Karpas-422 (cell line): ENCODE data around the gene FBLN1. TPM values are rescaled to one million over a fixed set of nuclear protein-coding genes. Genes with fewer than 3 reads are reported as not detected.

Experiments
- DNase-seq: peaks from one replicate; pipeline ENCODE4 v3.0.0-alpha.2; 2015
- H2AFZ ChIP-seq: fragments of 200-600 bp; sonication (generic); 2 replicates; pipeline ENCODE4 v1.6.1; 2014; ENCODE audit warnings: antibody characterized with exemption, low read length, mixed read lengths
- H3K27ac ChIP-seq: fragments of 200-600 bp; sonication (generic); 2 replicates; pipeline ENCODE4 v1.5.1; 2014; ENCODE audit warnings: mild to moderate bottlenecking, low read length, moderate library complexity
- H3K27me3 ChIP-seq: fragments of 200-600 bp; sonication (generic); 2 replicates; pipeline ENCODE4 v1.6.1; 2014; ENCODE audit warnings: low read length, mixed read lengths
- H3K36me3 ChIP-seq: fragments of 200-600 bp; sonication (generic); 2 replicates; pipeline ENCODE4 v1.6.1; 2014; ENCODE audit warnings: low read length, mixed read lengths; ENCODE audit not compliant: insufficient read depth
- H3K4me1 ChIP-seq: fragments of 200-600 bp; sonication (generic); 2 replicates; pipeline ENCODE4 v1.6.1; 2014; ENCODE audit warnings: mild to moderate bottlenecking, low read length, mixed read lengths
- H3K4me2 ChIP-seq: fragments of 200-600 bp; sonication (generic); 2 replicates; pipeline ENCODE4 v1.6.1; 2014; ENCODE audit warnings: low read length, low read depth, mild to moderate bottlenecking; ENCODE audit not compliant: poor library complexity, severe bottlenecking
- H3K4me3 ChIP-seq: fragments of 200-600 bp; sonication (generic); 2 replicates; pipeline ENCODE4 v1.5.1; 2014; ENCODE audit warnings: mild to moderate bottlenecking, antibody characterized with exemption, low read length, mixed read lengths
- H3K79me2 ChIP-seq: fragments of 200-600 bp; sonication (generic); 2 replicates; pipeline ENCODE4 v1.6.1; 2014; ENCODE audit warnings: mild to moderate bottlenecking, low read length, mixed read lengths
- H3K9ac ChIP-seq: fragments of 200-600 bp; sonication (generic); 2 replicates; pipeline ENCODE4 v1.6.0; 2014; ENCODE audit warnings: low read length
- H3K9me2 ChIP-seq: fragments of 200-600 bp; sonication (generic), shearing (Covaris generic); replicated peaks from 2 replicates; pipeline ENCODE4 v1.6.0; 2014; ENCODE audit warnings: mild to moderate bottlenecking, low read length, moderate library complexity; ENCODE audit not compliant: insufficient read depth
- H3K9me3 ChIP-seq: fragments of 300-700, 200-600 bp; sonication (generic); 2 replicates; pipeline ENCODE4 v1.6.1; 2014; ENCODE audit warnings: low read length, mixed read lengths
- H4K20me1 ChIP-seq: fragments of 200-600 bp; sonication (generic); 2 replicates; pipeline ENCODE4 v1.6.1; 2014; ENCODE audit warnings: mild to moderate bottlenecking, antibody characterized with exemption, low read length, low read depth; ENCODE audit not compliant: insufficient read depth
- total RNA-seq: library from RNA; depleted of rRNA; stranded (reverse); fragments of >200 nt; shearing (Covaris generic); gene quantifications from 2 replicates; pipeline ENCODE4 v1.2.3, GENCODE V29; 2014; ENCODE audit warnings: low replicate concordance

FBLN1 gene
- total RNA-seq, 1 experiment from 2014 or later: not detected

- no peaks in the 10 kb centered on the region for H4K20me1 ChIP-seq
- H3K36me3 ChIP-seq: no peaks in the 10 kb centered on the region
- H3K4me3 ChIP-seq: no peak overlapping the region
- no peaks in the 10 kb centered on the region for H3K9me3 ChIP-seq
- H3K4me2 ChIP-seq: no peak overlapping the region
- no peak overlapping the region for H2AFZ ChIP-seq
- no peak overlapping the region for H3K27ac ChIP-seq
- no peaks in the 10 kb centered on the region for H3K79me2 ChIP-seq
- H3K9ac ChIP-seq: no peak overlapping the region
- no peak for DNase-seq
- no peaks in the 10 kb centered on the region for H3K4me1 ChIP-seq
- H3K27me3 ChIP-seq: no peaks in the 10 kb centered on the region
- H3K9me2 ChIP-seq: no peaks in the 10 kb centered on the region
Observed at GRCh38 chr22:45503816-45504372, 1.2 kb downstream of the FBLN1 start.

GRCh38 chr22:45504373-45505341 lies 2.0 kb downstream of the FBLN1 start:
- no peak for DNase-seq
- Histone ChIP-seq H3K4me2 (no peak overlapping the region), H2AFZ (no peak overlapping the region)

GRCh38 chr22:45505991-45506747 lies 3.5 kb downstream of the FBLN1 start:
- Histone ChIP-seq H3K4me1 (no peaks in the 10 kb centered on the region), H3K27ac (no peak overlapping the region), H3K9me2 (no peaks in the 10 kb centered on the region), H3K79me2 (no peaks in the 10 kb centered on the region), H3K4me2 (no peak overlapping the region), H3K4me3 (no peak overlapping the region), H3K9ac (no peak overlapping the region), H3K36me3 (no peaks in the 10 kb centered on the region), H4K20me1 (no peaks in the 10 kb centered on the region), H3K27me3 (no peaks in the 10 kb centered on the region), H3K9me3 (no peaks in the 10 kb centered on the region), H2AFZ (no peak overlapping the region)
- no peak for DNase-seq

More at GRCh38 chr22:45504373-45505341, 2.0 kb downstream of the FBLN1 start:
- Histone ChIP-seq H3K4me1 (no peaks in the 10 kb centered on the region), H3K27ac (no peak overlapping the region), H3K9ac (no peak overlapping the region), H3K79me2 (no peaks in the 10 kb centered on the region), H3K36me3 (no peaks in the 10 kb centered on the region), H4K20me1 (no peaks in the 10 kb centered on the region), H3K4me3 (no peak overlapping the region), H3K9me3 (no peaks in the 10 kb centered on the region), H3K9me2 (no peaks in the 10 kb centered on the region), H3K27me3 (no peaks in the 10 kb centered on the region)

GRCh38 chr22:45506816-45507360 lies 4.2 kb downstream of the FBLN1 start:
- Histone ChIP-seq H3K9me2 (no peaks in the 10 kb centered on the region), H3K4me2 (no peak overlapping the region), H3K9ac (no peak overlapping the region), H2AFZ (no peak overlapping the region), H3K4me3 (no peak overlapping the region), H4K20me1 (no peaks in the 10 kb centered on the region), H3K27me3 (no peaks in the 10 kb centered on the region), H3K27ac (no peak overlapping the region), H3K9me3 (no peaks in the 10 kb centered on the region), H3K36me3 (no peaks in the 10 kb centered on the region), H3K79me2 (no peaks in the 10 kb centered on the region), H3K4me1 (no peaks in the 10 kb centered on the region)
- DNase-seq: no peak

GRCh38 chr22:45507798-45508197 lies 5.1 kb downstream of the FBLN1 start:
- Histone ChIP-seq H3K4me1 (no peaks in the 10 kb centered on the region), H2AFZ (no peak overlapping the region), H3K4me3 (no peak overlapping the region), H3K36me3 (no peaks in the 10 kb centered on the region), H3K9me2 (no peaks in the 10 kb centered on the region), H4K20me1 (no peaks in the 10 kb centered on the region), H3K9me3 (no peaks in the 10 kb centered on the region), H3K27me3 (no peaks in the 10 kb centered on the region), H3K4me2 (no peak overlapping the region), H3K27ac (no peak overlapping the region), H3K79me2 (no peaks in the 10 kb centered on the region), H3K9ac (no peak overlapping the region)
- no peak for DNase-seq

GRCh38 chr22:45508814-45509213 lies 6.1 kb downstream of the FBLN1 start:
- no peaks in the 10 kb centered on the region for H3K36me3 ChIP-seq
- H3K27ac ChIP-seq: no peak overlapping the region
- no peaks in the 10 kb centered on the region for H4K20me1 ChIP-seq
- H3K9me3 ChIP-seq: no peaks in the 10 kb centered on the region
- no peak overlapping the region for H2AFZ ChIP-seq
- no peak overlapping the region for H3K9ac ChIP-seq
- no peaks in the 10 kb centered on the region for H3K27me3 ChIP-seq
- DNase-seq: no peak
- no peak overlapping the region for H3K4me3 ChIP-seq
- no peaks in the 10 kb centered on the region for H3K79me2 ChIP-seq
- no peaks in the 10 kb centered on the region for H3K4me1 ChIP-seq
- no peak overlapping the region for H3K4me2 ChIP-seq
- no peaks in the 10 kb centered on the region for H3K9me2 ChIP-seq

- Histone ChIP-seq H3K4me1 (no peaks in the 10 kb centered on the region), H3K4me2 (no peak overlapping the region), H3K9me2 (no peaks in the 10 kb centered on the region), H3K27ac (no peak overlapping the region), H3K79me2 (no peaks in the 10 kb centered on the region), H3K4me3 (no peak overlapping the region), H2AFZ (no peak overlapping the region), H4K20me1 (no peaks in the 10 kb centered on the region), H3K27me3 (no peaks in the 10 kb centered on the region), H3K9me3 (no peaks in the 10 kb centered on the region), H3K36me3 (no peaks in the 10 kb centered on the region), H3K9ac (no peak overlapping the region)
- no peak for DNase-seq
Observed at GRCh38 chr22:45510376-45511232, 7.9 kb downstream of the FBLN1 start.
